HCT116 (cell line): ENCODE data around the gene CSF1R. TPM values are rescaled to one million over a fixed set of nuclear protein-coding genes. Genes with fewer than 3 reads are reported as not detected.

Experiments
- ATAC-seq: fragments of 200-7000 bp; cut with Tn5 transposase; 2 replicates; pipeline ENCODE4 v1.9.1; 2020; ENCODE audit warnings: mild to moderate bottlenecking, moderate library complexity
- BruUV-seq: library from RNA; stranded (reverse); fragments of 400-500 nt; replicated peaks from 2 replicates; lab custom pipeline; 2021; lab: Mats Ljungman, UMichigan
- CTCF ChIA-PET: fragments of 300-600 bp; sonication (Branson Sonifier 250); formaldehyde crosslinking; loops from one replicate; lab custom pipeline; 2021; ENCODE audit warnings: antibody characterized with exemption; lab: Charles Lee
- POLR2A ChIA-PET: fragments of 300-600, 350-600 bp; sonication (Branson Sonifier 250); formaldehyde crosslinking; loops from one replicate; lab custom pipeline; 2021; ENCODE audit warnings: antibody characterized with exemption; lab: Charles Lee
- RAD21 ChIA-PET, 2 experiments: fragments of 300-600 bp; sonication (Branson Sonifier 250); formaldehyde crosslinking; loops; one replicate each; lab custom pipeline; 2023; ENCODE audit warnings: low total read pairs in 2 of 2; ENCODE audit not compliant: uncharacterized antibody in 2 of 2, unreplicated experiment in 2 of 2, low non-redundant PET in 1 of 2; lab: Charles Lee
- DNase-seq: peaks from one replicate; pipeline ENCODE4 v3.0.0-alpha.2; 2010; ENCODE audit warnings: low read depth, low spot score
- H2AFZ ChIP-seq: fragments of 200-600 bp; shearing (Covaris generic), sonication (generic); 2 replicates; pipeline ENCODE4 v1.6.1; 2017; ENCODE audit warnings: low read depth, mixed run types, mixed read lengths, antibody characterized with exemption, low read length; ENCODE audit not compliant: poor library complexity, severe bottlenecking
- H3K27ac ChIP-seq: 2 replicates; pipeline ENCODE4 v1.5.1; 2012; ENCODE audit warnings: low read depth, low read length
- H3K27me3 ChIP-seq: fragments of 200-600 bp; sonication (generic); 2 replicates; pipeline ENCODE4 v1.6.1; 2016; ENCODE audit warnings: mixed run types, low read length, mixed read lengths; ENCODE audit not compliant: insufficient read depth
- H3K36me3 ChIP-seq, 2 experiments: fragments of 200-500 bp in 1 of 2; fragments of 200-600 bp in 1 of 2; sonication (Bioruptor generic) in 1 of 2; sonication (generic) in 1 of 2; 2 replicates each; pipeline versions ENCODE4 v1.5.1 to v1.6.1; 2014 to 2016; ENCODE audit warnings: low read length in 2 of 2, inconsistent platforms in 1 of 2, mixed read lengths in 1 of 2, mixed run types in 1 of 2; ENCODE audit not compliant: insufficient read depth in 2 of 2, control insufficient read depth in 1 of 2
- H3K4me1 ChIP-seq, 2 experiments: fragments of 200-600 bp in 1 of 2; sonication (generic) in 1 of 2; 2 replicates each; pipeline versions ENCODE4 v1.5.1 to v1.6.1; 2012 to 2017; ENCODE audit warnings: low read length in 2 of 2, inconsistent platforms in 1 of 2, mild to moderate bottlenecking in 1 of 2, mixed read lengths in 1 of 2, mixed run types in 1 of 2, moderate library complexity in 1 of 2; ENCODE audit not compliant: insufficient read depth in 2 of 2, control insufficient read depth in 1 of 2
- H3K4me2 ChIP-seq: fragments of 200-600 bp; sonication (generic); 2 replicates; pipeline ENCODE4 v1.6.1; 2017; ENCODE audit warnings: mixed run types, low read length, mixed read lengths
- H3K4me3 ChIP-seq, 2 experiments: fragments of 200-600 bp in 1 of 2; sonication (generic) in 1 of 2; replicated peaks in 1 of 2; 2 replicates each; pipeline ENCODE4 v1.5.1; 2011 to 2016; ENCODE audit warnings: low read length in 2 of 2, control low read depth in 1 of 2, low read depth in 1 of 2, mild to moderate bottlenecking in 1 of 2, mixed read lengths in 1 of 2, mixed run types in 1 of 2
- H3K79me2 ChIP-seq: fragments of 200-600 bp; sonication (generic); 2 replicates; pipeline ENCODE4 v1.6.1; 2017; ENCODE audit warnings: mild to moderate bottlenecking, mixed run types, low read length, moderate library complexity, mixed read lengths; ENCODE audit not compliant: insufficient read depth
- H3K9ac ChIP-seq: fragments of 200-600 bp; sonication (generic); 2 replicates; pipeline ENCODE4 v1.6.1; 2016; ENCODE audit warnings: low read length, mixed read lengths
- H3K9me2 ChIP-seq: fragments of 200-600 bp; sonication (generic), shearing (Covaris generic); 2 replicates; pipeline ENCODE4 v1.6.1; 2017; ENCODE audit warnings: mixed run types, mild to moderate bottlenecking, moderate library complexity; ENCODE audit not compliant: insufficient read depth
- H3K9me3 ChIP-seq, 2 experiments: fragments of 200-500 bp in 1 of 2; fragments of 200-600 bp in 1 of 2; sonication (Bioruptor generic) in 1 of 2; sonication (generic) in 1 of 2; 2 replicates each; pipeline ENCODE4 v1.6.1; 2014 to 2017; ENCODE audit warnings: low read length in 2 of 2, mixed read lengths in 2 of 2, inconsistent platforms in 1 of 2, low read depth in 1 of 2, mild to moderate bottlenecking in 1 of 2, mixed run types in 1 of 2, moderate library complexity in 1 of 2; ENCODE audit not compliant: control insufficient read depth in 1 of 2, insufficient read depth in 1 of 2
- H4K20me1 ChIP-seq: fragments of 200-600 bp; sonication (generic), shearing (Covaris generic); 2 replicates; pipeline ENCODE4 v1.6.1; 2017; ENCODE audit warnings: mixed run types, mild to moderate bottlenecking, moderate library complexity; ENCODE audit not compliant: insufficient read depth
- ATF3 ChIP-seq: IDR thresholded peaks from 2 replicates; pipeline ENCODE4 v1.6.1; 2012
- CBX3 ChIP-seq: IDR thresholded peaks from 2 replicates; pipeline ENCODE4 v1.6.1; 2012; ENCODE audit warnings: low read depth
- EGR1 ChIP-seq: IDR thresholded peaks from 2 replicates; pipeline ENCODE4 v1.6.1; 2012; ENCODE audit warnings: low read depth
- ELF1 ChIP-seq: IDR thresholded peaks from 2 replicates; pipeline ENCODE4 v1.6.1; 2012; ENCODE audit warnings: low read depth, borderline replicate concordance
- EZH2phosphoT487 ChIP-seq: fragments of 200-600 bp; IDR thresholded peaks from 2 replicates; pipeline ENCODE4 v1.6.1; 2018; ENCODE audit warnings: antibody characterized with exemption, borderline replicate concordance
- FOSL1 ChIP-seq: IDR thresholded peaks from 2 replicates; pipeline ENCODE4 v1.6.1; 2012; ENCODE audit warnings: low read depth
- JUND ChIP-seq: IDR thresholded peaks from 2 replicates; pipeline ENCODE4 v1.6.1; 2012
- POLR2A ChIP-seq: IDR thresholded peaks from 2 replicates; pipeline ENCODE4 v1.7.0; 2011; ENCODE audit warnings: borderline replicate concordance; ENCODE audit not compliant: insufficient read depth, insufficient read length; ENCODE audit errors: extremely low read depth
- POLR2AphosphoS5 ChIP-seq: IDR thresholded peaks from 2 replicates; pipeline ENCODE4 v1.6.1; 2011; ENCODE audit warnings: mild to moderate bottlenecking, low read depth, low read length, moderate library complexity
- SIN3A ChIP-seq: IDR thresholded peaks from 2 replicates; pipeline ENCODE4 v1.6.1; 2012; ENCODE audit warnings: low read depth
- SP1 ChIP-seq: IDR thresholded peaks from 2 replicates; pipeline ENCODE4 v1.6.1; 2012; ENCODE audit warnings: low read depth
- TCF7L2 ChIP-seq: IDR thresholded peaks from 2 replicates; pipeline ENCODE4 v1.7.0; 2011; ENCODE audit warnings: borderline replicate concordance, inconsistent platforms; ENCODE audit not compliant: insufficient read depth, insufficient read length; ENCODE audit errors: extremely low read depth
- YY1 ChIP-seq: IDR thresholded peaks from 2 replicates; pipeline ENCODE4 v1.6.1; 2011; ENCODE audit warnings: low read length, low read depth, moderate library complexity, mild to moderate bottlenecking; ENCODE audit not compliant: insufficient replicate concordance; ENCODE audit errors: extremely low read depth
- ZFX ChIP-seq: fragments of 450-650 bp; IDR thresholded peaks from 2 replicates; pipeline ENCODE4 v1.6.1; 2017
- ZNF274 ChIP-seq: fragments of 200-500 bp; sonication (Bioruptor generic); IDR thresholded peaks from 2 replicates; pipeline ENCODE4 v1.6.1; 2014; ENCODE audit warnings: mild to moderate bottlenecking, low read depth, low read length, inconsistent platforms
- intact Hi-C: fragments of 100-400 bp; cut with micrococcal nuclease; formaldehyde crosslinking; loops from 2 replicates; pipeline ENCODE4 v1.10.0; 2022
- total RNA-seq: library from RNA; stranded (reverse); gene quantifications from one replicate; pipeline ENCODE4 v1.2.1, GENCODE V29; 2021; ENCODE audit not compliant: unreplicated experiment

CSF1R gene
- total RNA-seq, 1 experiment from 2014 or later, result 0.17 TPM

GRCh38 chr5:150079909-150080461 lies 6.4 kb downstream of the CSF1R start:
- Histone ChIP-seq H4K20me1 (no peaks in the 10 kb centered on the region), H3K36me3 (no peaks in the 10 kb centered on the region), H3K9me3 (no peaks in the 10 kb centered on the region), H3K4me3 (no peak overlapping the region), H3K4me2 (no peak overlapping the region), H2AFZ (no peak overlapping the region), H3K27me3 (no peaks in the 10 kb centered on the region; the same call in 1 of the 2 replicates), H3K4me1 (no peaks in the 10 kb centered on the region), H3K79me2 (no peaks in the 10 kb centered on the region), H3K9ac (no peak overlapping the region), H3K9me2 (no peaks in the 10 kb centered on the region), H3K27ac (no peak overlapping the region)
- no TSS peak for BruUV-seq
- ATAC-seq (no peak), DNase-seq (no peak)
- ChIA-PET CTCF (no interaction called here), RAD21 (no interaction called here), POLR2A (no interaction called here)
- intact Hi-C loops, result no loop called here
- TF ChIP-seq POLR2A (no peak), TCF7L2 (no peak), ATF3 (no peak)

- Histone ChIP-seq H3K79me2 (no peaks in the 10 kb centered on the region), H3K36me3 (no peaks in the 10 kb centered on the region), H3K4me1 (no peaks in the 10 kb centered on the region), H3K27me3 (no peaks in the 10 kb centered on the region; the same call in 1 of the 2 replicates), H3K4me3 (no peak overlapping the region), H2AFZ (no peak overlapping the region), H3K9me2 (no peaks in the 10 kb centered on the region), H4K20me1 (no peaks in the 10 kb centered on the region), H3K27ac (no peak overlapping the region), H3K9ac (no peak overlapping the region), H3K4me2 (no peak overlapping the region), H3K9me3 (no peaks in the 10 kb centered on the region)
- no peak for TF ChIP-seq YY1
- no peak for TF ChIP-seq TCF7L2
- no peak for TF ChIP-seq SP1
- no peak for TF ChIP-seq FOSL1
- TF ChIP-seq EGR1, result no peak
- no peak for TF ChIP-seq ZNF274
- no peak for TF ChIP-seq ELF1
- TF ChIP-seq SIN3A, result no peak
- no peak for TF ChIP-seq ZFX
- TF ChIP-seq CBX3, result no peak
- no peak for TF ChIP-seq POLR2A
- TF ChIP-seq EZH2phosphoT487, result no peak
- TF ChIP-seq POLR2AphosphoS5, result no peak
- TF ChIP-seq JUND, result no peak
- POLR2A ChIA-PET, result no interaction called here
- DNase-seq (no peak), ATAC-seq (no peak)
- intact Hi-C loops, result no loop called here
- CTCF ChIA-PET, result no interaction called here
- RAD21 ChIA-PET, result no interaction called here
- BruUV-seq, result no TSS peak
These were observed 7.3 kb downstream of the CSF1R start for GRCh38 chr5:150078802-150079689.
